Activated CD8-positive, alpha-beta T cell treated with anti-CD3 and anti-CD28 coated beads, Interleukin-2, amount 10 ng/mL, durations not matched to agents 7 days and 5 days (primary cell): ENCODE results near the gene POU6F2. TPM values are rescaled to one million over a fixed set of nuclear protein-coding genes. Genes with fewer than 3 reads are reported as not detected.

Source experiments
- ATAC-seq: fragments of 150-1000 bp; cut with Tn5 transposase; one replicate; pipeline ENCODE4 v1.10.0; 2021; ENCODE audit warnings: moderate library complexity
- CTCF ChIA-PET: fragments of 350-600 bp; sonication (Branson Sonifier 250); formaldehyde crosslinking; loops from one replicate; lab custom pipeline; 2021; ENCODE audit warnings: antibody characterized with exemption; lab: Charles Lee
- POLR2A ChIA-PET: fragments of 350-600 bp; sonication (Branson Sonifier 250); formaldehyde crosslinking; loops from one replicate; lab custom pipeline; 2021; ENCODE audit warnings: antibody characterized with exemption; lab: Charles Lee
- DNase-seq: peaks from one replicate; pipeline ENCODE4 v3.0.0-alpha.2; 2020
- H3K27ac Mint-ChIP-seq: one replicate; pipeline ENCODE4 v1.8.0; 2021; ENCODE audit warnings: mild to moderate bottlenecking, mixed read lengths
- H3K27me3 Mint-ChIP-seq: one replicate; pipeline ENCODE4 v1.8.0; 2021; ENCODE audit warnings: low read depth, mixed read lengths
- H3K36me3 Mint-ChIP-seq: one replicate; pipeline ENCODE4 v1.8.0; 2021; ENCODE audit warnings: low read depth, mixed read lengths
- H3K4me1 Mint-ChIP-seq: one replicate; pipeline ENCODE4 v1.8.0; 2021; ENCODE audit warnings: low read depth, mixed read lengths
- H3K4me3 Mint-ChIP-seq: one replicate; pipeline ENCODE4 v1.8.0; 2021; ENCODE audit warnings: mild to moderate bottlenecking, mixed read lengths
- H3K9me3 Mint-ChIP-seq: one replicate; pipeline ENCODE4 v1.8.0; 2022; ENCODE audit warnings: mixed read lengths; ENCODE audit not compliant: insufficient read depth
- total RNA-seq, 2 experiments: library from RNA; stranded (reverse); gene quantifications; one replicate each; pipeline ENCODE4 v1.2.3, GENCODE V29; 2021

POU6F2 gene
- total RNA-seq, 2 experiments from 2014 or later = not detected

DNA sequence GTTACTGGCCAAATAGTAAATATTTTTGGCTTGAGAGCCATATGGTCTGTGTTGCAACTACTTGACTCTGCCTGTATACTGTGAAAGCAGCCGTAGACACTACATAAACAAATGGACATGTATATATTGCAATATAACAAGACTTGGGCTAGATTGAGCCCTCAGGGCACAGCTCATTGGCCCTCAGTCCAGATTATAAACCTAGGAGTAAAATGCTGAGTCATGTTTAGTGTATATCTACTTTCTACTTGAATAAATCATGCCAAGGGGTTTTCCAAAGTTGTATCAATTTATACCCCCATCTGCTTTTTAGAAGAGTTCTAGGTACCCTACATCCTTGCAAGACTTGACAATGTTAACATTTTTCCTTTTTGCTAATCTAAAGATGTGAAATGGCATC is 27.4 kb upstream of the POU6F2 start:
- no peak for ATAC-seq
- no peaks in the 10 kb centered on the region for H3K36me3 Mint-ChIP-seq
- DNase-seq = no peak
- H3K9me3 Mint-ChIP-seq = no peaks in the 10 kb centered on the region
- CTCF ChIA-PET = no interaction called here
- no peak overlapping the region for H3K27ac Mint-ChIP-seq
- POLR2A ChIA-PET = no interaction called here
- H3K27me3 Mint-ChIP-seq = peaks cover 5% of the 10 kb centered on the region
- H3K4me1 Mint-ChIP-seq = no peaks in the 10 kb centered on the region
- no peak overlapping the region for H3K4me3 Mint-ChIP-seq

- no peak for ATAC-seq
- H3K4me3 Mint-ChIP-seq = no peak overlapping the region
- no peaks in the 10 kb centered on the region for H3K36me3 Mint-ChIP-seq
- ChIA-PET CTCF (no interaction called here), POLR2A (no interaction called here)
- DNase-seq = no peak
- H3K27me3 Mint-ChIP-seq = peaks cover 5% of the 10 kb centered on the region
- H3K9me3 Mint-ChIP-seq = no peaks in the 10 kb centered on the region
- no peak overlapping the region for H3K27ac Mint-ChIP-seq
- H3K4me1 Mint-ChIP-seq = no peaks in the 10 kb centered on the region
Measured at GRCh38 chr7:38951213-38951612, 26.5 kb upstream of the POU6F2 start.

- no peaks in the 10 kb centered on the region for H3K36me3 Mint-ChIP-seq
- H3K27ac Mint-ChIP-seq = no peak overlapping the region
- peaks cover 5% of the 10 kb centered on the region for H3K27me3 Mint-ChIP-seq
- no peaks in the 10 kb centered on the region for H3K9me3 Mint-ChIP-seq
- DNase-seq = no peak
- no peak for ATAC-seq
- ChIA-PET CTCF (no interaction called here), POLR2A (no interaction called here)
- no peak overlapping the region for H3K4me3 Mint-ChIP-seq
- no peaks in the 10 kb centered on the region for H3K4me1 Mint-ChIP-seq
Measured at GRCh38 chr7:38953227-38953626, 24.5 kb upstream of the POU6F2 start.

- H3K4me3 Mint-ChIP-seq = no peak overlapping the region
- no peaks in the 10 kb centered on the region for H3K9me3 Mint-ChIP-seq
- H3K4me1 Mint-ChIP-seq = no peaks in the 10 kb centered on the region
- DNase-seq = no peak
- peaks cover 5% of the 10 kb centered on the region for H3K27me3 Mint-ChIP-seq
- POLR2A ChIA-PET = no interaction called here
- H3K27ac Mint-ChIP-seq = no peak overlapping the region
- no peaks in the 10 kb centered on the region for H3K36me3 Mint-ChIP-seq
- ATAC-seq = no peak
- CTCF ChIA-PET = no interaction called here
Measured at GRCh38 chr7:38953971-38954370, 23.7 kb upstream of the POU6F2 start.

- no peaks in the 10 kb centered on the region for H3K9me3 Mint-ChIP-seq
- no peaks in the 10 kb centered on the region for H3K36me3 Mint-ChIP-seq
- ATAC-seq = no peak
- no peaks in the 10 kb centered on the region for H3K4me1 Mint-ChIP-seq
- no peak overlapping the region for H3K27ac Mint-ChIP-seq
- H3K27me3 Mint-ChIP-seq = peaks cover 3% of the 10 kb centered on the region
- CTCF ChIA-PET = no interaction called here
- H3K4me3 Mint-ChIP-seq = no peak overlapping the region
- POLR2A ChIA-PET = no interaction called here
- DNase-seq = no peak
Measured at GRCh38 chr7:38955892-38956291, 21.8 kb upstream of the POU6F2 start.

GRCh38 chr7:38962028-38962427 is 15.7 kb upstream of the POU6F2 start:
- DNase-seq (no peak), ATAC-seq (no peak)
- CTCF ChIA-PET = no interaction called here
- no peaks in the 10 kb centered on the region for H3K36me3 Mint-ChIP-seq
- H3K9me3 Mint-ChIP-seq = peaks cover 6% of the 10 kb centered on the region
- H3K27me3 Mint-ChIP-seq = no peaks in the 10 kb centered on the region
- POLR2A ChIA-PET = no interaction called here
- H3K27ac Mint-ChIP-seq = no peak overlapping the region
- H3K4me1 Mint-ChIP-seq = no peaks in the 10 kb centered on the region
- H3K4me3 Mint-ChIP-seq = no peak overlapping the region

DNA sequence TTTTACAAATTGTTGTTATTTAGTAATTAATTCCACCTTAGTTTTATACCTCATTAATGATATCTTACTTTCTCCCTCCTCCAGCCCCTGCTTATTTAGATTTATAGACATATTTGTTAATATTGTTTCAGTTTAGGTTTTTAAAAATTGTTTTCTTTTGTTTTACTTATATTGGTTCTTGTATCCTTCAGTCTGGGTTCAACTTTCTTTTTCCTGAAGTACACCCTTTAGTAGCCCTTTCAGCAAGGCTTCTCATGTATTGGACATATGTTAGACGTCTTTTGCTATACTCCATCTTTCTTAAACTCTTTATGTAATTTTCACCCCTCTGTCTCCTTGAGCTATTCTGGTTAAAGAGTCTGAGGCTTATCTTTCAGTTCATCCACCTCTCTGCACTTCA is 12.8 kb upstream of the POU6F2 start:
- ChIA-PET CTCF (no interaction called here), POLR2A (no interaction called here)
- Mint-ChIP-seq H3K9me3 (peaks cover 6% of the 10 kb centered on the region), H3K4me3 (no peak overlapping the region), H3K27me3 (no peaks in the 10 kb centered on the region), H3K27ac (no peak overlapping the region), H3K36me3 (no peaks in the 10 kb centered on the region), H3K4me1 (no peaks in the 10 kb centered on the region)
- ATAC-seq (no peak), DNase-seq (no peak)

GRCh38 chr7:38973760-38974159 is 3.9 kb upstream of the POU6F2 start:
- ChIA-PET POLR2A (no interaction called here), CTCF (no interaction called here)
- Mint-ChIP-seq H3K27ac (no peak overlapping the region), H3K4me1 (no peaks in the 10 kb centered on the region), H3K4me3 (no peak overlapping the region), H3K9me3 (no peaks in the 10 kb centered on the region), H3K27me3 (peaks cover 28% of the 10 kb centered on the region), H3K36me3 (no peaks in the 10 kb centered on the region)
- ATAC-seq = no peak
- no peak for DNase-seq

DNA sequence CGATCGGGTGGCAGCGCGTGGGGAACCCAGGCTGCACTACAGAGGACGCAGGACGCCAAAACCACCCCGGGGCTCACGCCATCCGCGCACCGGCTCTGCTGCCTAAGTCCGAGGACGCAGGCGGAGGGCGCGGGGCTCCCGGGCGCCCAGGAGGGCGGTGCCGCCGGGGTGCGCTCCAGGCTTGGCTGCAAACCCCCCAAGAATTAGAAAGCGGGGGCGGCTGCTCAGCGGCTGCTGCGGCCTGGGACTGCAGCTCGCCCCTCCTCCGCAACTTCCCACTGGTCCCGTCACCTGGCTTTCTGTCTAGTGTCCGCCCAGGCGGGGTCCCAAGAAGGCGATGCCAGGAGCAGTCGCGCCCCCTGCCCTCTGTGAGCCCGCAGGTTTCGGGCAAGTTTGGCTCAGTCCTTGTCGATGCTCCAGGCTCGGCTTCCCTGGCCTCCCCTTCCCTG is 1.7 kb upstream of the POU6F2 start:
- Mint-ChIP-seq H3K27me3 (peaks cover 29% of the 10 kb centered on the region), H3K9me3 (no peaks in the 10 kb centered on the region), H3K4me1 (no peaks in the 10 kb centered on the region), H3K27ac (no peak overlapping the region), H3K4me3 (no peak overlapping the region), H3K36me3 (no peaks in the 10 kb centered on the region)
- POLR2A ChIA-PET = no interaction called here
- no peak for ATAC-seq
- CTCF ChIA-PET = no interaction called here
- no peak for DNase-seq

DNA sequence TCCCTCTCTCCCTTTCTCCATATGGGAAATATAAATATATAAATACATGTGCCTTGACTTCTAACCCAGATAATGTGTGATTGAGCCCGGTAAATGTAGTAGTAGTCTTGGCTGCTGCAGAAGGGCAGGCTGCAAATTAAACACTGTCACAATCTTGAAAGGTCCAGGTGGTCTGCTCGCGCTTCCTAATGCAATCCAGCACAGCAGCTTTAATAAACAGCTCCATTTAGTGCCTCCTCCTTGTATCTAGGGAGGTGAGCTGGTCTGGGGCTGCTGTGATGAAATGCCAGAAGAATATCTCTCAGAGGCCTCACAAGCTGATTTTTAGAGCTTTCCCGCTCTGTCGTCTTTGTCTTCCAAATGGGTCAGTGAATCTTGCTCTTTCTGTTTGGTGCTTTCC is 782 bp downstream of the POU6F2 start:
- H3K4me1 Mint-ChIP-seq = no peaks in the 10 kb centered on the region
- H3K9me3 Mint-ChIP-seq = no peaks in the 10 kb centered on the region
- H3K36me3 Mint-ChIP-seq = no peaks in the 10 kb centered on the region
- H3K4me3 Mint-ChIP-seq = no peak overlapping the region
- ChIA-PET CTCF (no interaction called here), POLR2A (no interaction called here)
- no peak for ATAC-seq
- no peak overlapping the region for H3K27ac Mint-ChIP-seq
- no peak for DNase-seq
- peaks cover 29% of the 10 kb centered on the region for H3K27me3 Mint-ChIP-seq

- H3K4me3 Mint-ChIP-seq = no peak overlapping the region
- ChIA-PET CTCF (no interaction called here), POLR2A (no interaction called here)
- no peak for ATAC-seq
- no peaks in the 10 kb centered on the region for H3K36me3 Mint-ChIP-seq
- no peaks in the 10 kb centered on the region for H3K27me3 Mint-ChIP-seq
- H3K9me3 Mint-ChIP-seq = no peaks in the 10 kb centered on the region
- DNase-seq = no peak
- no peak overlapping the region for H3K27ac Mint-ChIP-seq
- H3K4me1 Mint-ChIP-seq = no peaks in the 10 kb centered on the region
Measured at GRCh38 chr7:38992203-38992602, 14.5 kb downstream of the POU6F2 start.

- Mint-ChIP-seq H3K4me3 (no peak overlapping the region), H3K27ac (no peak overlapping the region), H3K9me3 (no peaks in the 10 kb centered on the region), H3K36me3 (no peaks in the 10 kb centered on the region), H3K4me1 (no peaks in the 10 kb centered on the region), H3K27me3 (no peaks in the 10 kb centered on the region)
- POLR2A ChIA-PET = no interaction called here
- no peak for DNase-seq
- ATAC-seq = no peak
- CTCF ChIA-PET = no interaction called here
Measured at GRCh38 chr7:39001595-39001994, 23.9 kb downstream of the POU6F2 start.

DNA sequence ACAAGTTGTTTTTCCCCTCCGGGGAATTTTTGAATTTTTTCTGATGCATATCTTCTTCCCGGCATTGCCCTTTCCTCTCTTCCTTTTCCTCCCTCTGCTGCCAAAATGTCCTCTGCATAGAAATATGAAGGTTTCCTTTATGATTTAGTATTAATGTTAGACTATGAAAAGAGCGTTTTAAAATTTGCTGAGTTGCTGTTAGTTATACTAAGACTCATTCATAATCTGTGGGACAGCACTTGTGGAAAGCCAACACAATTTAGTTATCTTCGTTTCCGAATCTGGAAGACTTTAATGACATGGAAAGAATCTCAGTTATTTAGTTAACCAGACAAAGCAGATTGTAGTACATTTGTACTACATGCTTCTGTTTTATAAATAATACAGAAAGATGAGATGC is 25.0 kb downstream of the POU6F2 start:
- ChIA-PET CTCF (no interaction called here), POLR2A (no interaction called here)
- H3K27ac Mint-ChIP-seq = no peak overlapping the region
- no peak overlapping the region for H3K4me3 Mint-ChIP-seq
- H3K9me3 Mint-ChIP-seq = no peaks in the 10 kb centered on the region
- ATAC-seq (no peak), DNase-seq (no peak)
- no peaks in the 10 kb centered on the region for H3K27me3 Mint-ChIP-seq
- H3K4me1 Mint-ChIP-seq = no peaks in the 10 kb centered on the region
- no peaks in the 10 kb centered on the region for H3K36me3 Mint-ChIP-seq
